Activated CD4-positive, alpha-beta T cell treated with anti-CD3 and anti-CD28 coated beads, Interleukin-10, Interleukin-2, amounts not matched to agents 100 ng/mL and 50 ng/mL, durations not matched to agents 16 hours and 8 hours (primary cell): ENCODE data around the gene NHLRC4.

Source experiments
- DNase-seq: peaks from one replicate; pipeline ENCODE4 v3.0.0-alpha.2; 2020

Gene NHLRC4

GRCh38 chr16:606656-607307 lies 40.0 kb downstream of the NHLRC4 start:
- DNase-seq: no peak

DNA sequence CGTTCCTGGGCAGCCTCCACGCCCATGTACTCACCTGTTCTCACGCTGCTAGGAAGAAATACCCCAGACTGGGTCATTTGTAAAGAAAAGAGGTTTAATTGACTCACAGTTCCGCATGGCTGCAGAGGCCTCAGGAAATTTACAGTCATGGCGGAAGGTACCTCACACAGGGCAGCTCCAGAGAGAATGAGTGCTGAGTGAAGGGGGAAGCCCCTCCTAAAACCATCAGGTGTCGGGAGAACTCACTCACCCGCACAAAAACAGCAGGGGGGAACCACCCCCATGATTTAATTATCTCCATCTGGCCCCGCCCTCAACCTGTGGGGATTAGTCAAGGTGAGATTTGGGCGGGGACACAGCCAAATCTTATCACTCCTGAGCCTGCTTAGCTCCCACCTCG lies 41.2 kb downstream of the NHLRC4 start:
- DNase-seq: peak; percentile 30

DNA sequence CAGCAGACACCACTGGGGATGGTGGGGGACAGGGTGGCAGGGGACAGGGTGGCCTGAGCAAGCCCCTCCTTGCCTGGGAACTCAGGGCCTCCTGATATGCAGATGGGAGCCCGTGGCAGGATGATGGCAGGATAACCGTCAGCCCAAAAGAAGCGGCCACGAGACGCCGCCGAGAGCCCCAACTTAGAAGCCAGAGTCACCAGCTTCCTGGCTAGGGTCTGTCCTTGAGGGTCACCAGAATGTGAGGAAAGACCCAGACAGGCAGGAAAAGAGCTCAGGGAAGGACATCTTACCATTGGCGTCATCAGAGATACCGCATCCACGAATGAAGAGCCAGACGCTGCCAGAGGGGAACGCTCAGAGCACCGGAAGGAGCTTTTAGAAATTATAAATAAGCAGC lies 42.5 kb downstream of the NHLRC4 start:
- DNase-seq: no peak

GRCh38 chr16:609984-610383 lies 43.2 kb downstream of the NHLRC4 start:
- DNase-seq: no peak

DNA sequence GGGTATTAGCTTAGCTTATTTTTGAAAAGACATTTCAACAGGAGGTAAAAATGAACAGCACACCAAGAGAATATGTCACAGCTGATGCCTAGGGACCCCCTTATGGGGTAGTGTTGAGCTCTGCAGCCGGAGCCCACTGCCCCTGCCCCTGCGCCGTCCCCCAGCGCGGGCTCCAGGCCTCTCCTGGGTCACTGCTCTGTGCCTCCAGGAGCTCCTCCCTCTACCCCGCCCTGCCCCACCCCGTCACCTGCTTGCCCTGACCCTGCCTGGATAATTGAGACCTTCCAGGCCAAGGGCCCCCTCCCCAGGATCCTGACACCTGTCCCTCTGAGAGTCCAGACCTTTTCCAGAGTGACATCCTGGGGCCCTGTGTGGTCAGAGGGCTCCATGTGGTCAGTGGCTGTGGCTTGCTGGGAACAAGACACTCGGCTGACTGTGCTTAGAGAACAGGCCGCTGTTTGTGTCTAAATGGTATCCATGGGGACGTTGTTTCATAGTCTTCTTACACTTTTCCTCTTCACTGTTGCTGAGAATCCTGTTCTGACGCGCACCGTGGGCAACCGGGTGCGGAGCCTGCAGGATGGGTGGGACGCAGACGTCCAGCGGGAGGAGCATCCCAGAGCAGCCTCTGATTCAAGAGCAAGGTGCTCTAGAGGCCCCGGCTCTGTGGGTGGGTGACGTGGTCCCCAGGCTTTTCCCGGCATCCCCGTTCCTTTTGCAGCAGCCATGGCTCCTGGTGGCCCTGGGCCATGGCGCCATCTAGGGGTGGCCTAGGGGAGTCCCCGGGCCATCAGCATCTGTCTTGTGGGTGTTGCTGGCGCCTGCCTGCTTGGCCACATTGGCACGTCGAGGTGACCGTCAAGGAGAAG lies 43.9 kb downstream of the NHLRC4 start:
- DNase-seq: peak; percentile 52

- no peak for DNase-seq
Observed at GRCh38 chr16:615122-615521, 48.3 kb downstream of the NHLRC4 start.

DNA sequence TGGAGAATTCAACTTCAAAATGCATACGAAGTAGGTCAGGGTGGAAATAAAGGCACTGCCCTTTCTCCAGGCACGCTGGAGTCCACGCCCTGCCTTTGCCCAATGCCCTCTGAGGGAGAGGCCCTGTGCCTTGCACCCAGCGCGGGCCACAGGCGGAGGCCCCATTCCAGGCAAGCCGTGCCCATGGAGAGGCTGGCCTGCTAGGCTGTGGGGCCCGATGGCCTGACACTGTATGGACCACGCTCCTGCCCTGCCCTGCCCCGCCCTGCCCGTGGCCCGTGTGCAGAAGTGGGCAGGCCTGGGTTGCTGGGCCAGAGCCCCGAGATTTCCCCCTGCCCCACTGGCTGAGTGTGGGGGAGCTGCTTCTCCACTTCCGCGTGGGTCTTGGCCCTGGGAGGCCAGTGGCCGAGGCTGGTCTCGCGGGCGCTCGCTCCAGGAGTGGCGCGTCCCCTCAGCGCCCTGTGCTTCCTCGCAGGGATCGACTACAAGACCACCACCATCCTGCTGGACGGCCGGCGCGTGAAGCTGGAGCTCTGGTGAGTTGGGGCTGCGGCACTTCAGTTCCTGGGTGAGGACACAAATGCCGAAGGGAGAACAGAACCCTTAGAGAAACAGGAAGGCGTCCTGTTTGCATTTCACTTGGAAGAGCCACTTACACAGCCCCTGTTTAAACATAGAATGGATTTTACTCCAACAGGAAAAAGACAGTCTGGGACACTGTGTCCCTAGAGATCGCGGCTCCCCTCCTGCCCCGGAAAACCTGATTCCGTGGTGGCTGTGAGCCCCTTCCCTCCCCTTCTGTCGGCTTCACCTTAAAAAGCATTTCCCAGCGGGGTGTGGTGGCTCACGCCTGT lies 50.2 kb downstream of the NHLRC4 start:
- DNase-seq: no peak

DNA sequence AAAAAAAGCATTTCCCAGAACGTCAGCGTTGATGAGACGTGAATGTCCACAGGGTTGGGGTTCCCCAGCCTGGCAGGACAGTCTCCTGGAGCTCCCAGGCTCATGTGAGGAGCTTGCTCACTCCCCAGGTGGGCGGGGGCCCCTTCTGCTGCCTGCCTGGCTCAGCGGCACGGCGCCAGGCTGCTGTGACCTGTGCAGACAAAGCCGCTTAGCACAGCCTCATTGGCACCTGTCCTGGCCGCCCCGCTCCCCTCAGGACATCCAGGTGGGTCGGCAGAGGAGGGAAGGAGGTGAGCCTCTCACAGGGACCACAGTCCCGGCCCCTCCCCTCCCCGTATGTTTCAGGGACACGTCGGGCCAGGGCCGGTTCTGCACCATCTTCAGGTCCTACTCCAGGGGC lies 51.0 kb downstream of the NHLRC4 start:
- DNase-seq: no peak
